Activated T-helper 1 cell treated with Interleukin-2 at 50 U/mL for 16 hours (primary cell): Measurements from ENCODE around the gene SLC35B2.

Experiments used
- DNase-seq: peaks from one replicate; pipeline ENCODE4 v3.0.0-alpha.2; 2020; ENCODE audit warnings: low read depth

SLC35B2 gene

DNA sequence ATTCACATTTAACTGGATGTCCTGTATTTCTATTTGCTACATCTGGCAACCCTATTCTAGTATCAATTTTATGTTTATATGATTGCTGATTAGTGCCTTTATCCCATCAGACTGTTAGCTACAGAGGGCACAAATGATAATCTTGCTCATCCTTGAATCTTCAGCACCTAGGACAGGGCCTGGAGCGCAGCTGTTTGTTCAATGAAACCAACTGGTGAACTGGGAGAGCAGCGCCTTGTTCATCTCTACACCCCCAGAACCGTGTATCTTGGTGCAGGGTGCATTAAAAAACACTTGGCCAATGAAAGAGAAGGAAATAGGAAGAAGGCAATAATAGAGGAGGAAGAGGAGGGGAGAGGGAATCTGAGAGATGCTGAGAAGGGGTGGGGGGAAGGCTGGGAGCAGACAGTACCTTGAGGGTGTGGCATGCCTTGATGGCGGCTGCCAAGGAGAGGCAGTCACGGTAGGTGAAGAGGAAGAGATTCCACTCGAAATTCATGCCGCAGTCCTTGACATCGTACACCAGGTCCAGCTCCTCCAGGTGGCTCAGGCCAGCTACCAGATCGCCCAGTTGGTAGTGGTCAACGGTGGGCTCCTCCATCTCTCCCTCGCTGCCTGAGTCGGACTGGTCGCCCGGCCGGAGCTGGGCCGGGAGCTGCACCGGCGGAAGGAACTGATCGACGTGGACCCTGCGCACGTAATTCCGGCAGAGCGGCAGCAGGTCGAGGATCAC, 28.4 kb upstream of the SLC35B2 start:
- no peak for DNase-seq

GRCh38 chr6:44284867-44285266, 27.5 kb upstream of the SLC35B2 start:
- no peak for DNase-seq

GRCh38 chr6:44284121-44284520, 26.8 kb upstream of the SLC35B2 start:
- DNase-seq = no peak

DNA sequence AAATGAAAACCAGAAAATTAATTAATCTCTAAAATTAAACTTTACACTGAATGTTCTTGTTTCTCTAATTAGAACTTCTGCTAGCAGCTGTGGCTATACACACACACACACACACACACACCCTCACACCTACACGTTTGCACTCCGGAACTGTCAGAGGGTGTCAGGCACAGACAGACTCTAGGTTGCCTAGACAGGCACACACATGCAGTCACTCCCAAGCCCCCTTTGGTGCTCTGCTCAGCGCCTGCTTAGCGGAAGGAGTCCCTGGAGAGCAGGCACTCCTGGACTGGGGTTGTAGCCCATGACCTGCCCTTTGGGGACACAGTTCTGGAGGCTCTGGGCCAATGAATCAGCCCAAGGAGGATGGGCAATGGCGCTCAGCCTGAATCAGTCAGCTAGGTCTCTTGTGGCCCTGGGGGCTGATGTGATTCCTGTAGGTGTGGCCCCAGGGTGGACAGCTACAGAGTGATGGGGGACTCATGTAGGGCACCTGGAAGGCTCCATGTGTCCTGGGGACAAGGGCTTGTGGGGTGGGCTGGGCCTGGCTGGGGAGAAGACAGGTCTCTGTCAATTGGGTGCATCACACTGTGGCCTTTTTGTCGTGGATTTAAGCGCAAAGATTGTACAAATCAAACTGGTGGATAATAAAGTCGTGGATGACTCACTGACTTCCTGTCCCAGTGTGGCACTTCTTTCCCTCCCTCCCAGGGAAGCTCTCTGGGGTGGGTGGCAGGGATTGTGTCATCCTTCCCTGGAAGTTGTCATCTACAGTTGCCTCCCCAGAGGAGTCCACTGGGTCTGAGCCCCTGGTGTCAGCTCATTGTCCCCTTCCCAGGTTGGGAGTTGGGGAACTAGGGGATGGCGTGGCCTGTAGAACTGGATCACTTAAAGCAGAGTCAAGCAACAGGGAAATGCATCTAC, 21.7 kb upstream of the SLC35B2 start:
- no peak for DNase-seq

- DNase-seq = no peak
Observed at GRCh38 chr6:44278315-44278714, 21.0 kb upstream of the SLC35B2 start.

DNA sequence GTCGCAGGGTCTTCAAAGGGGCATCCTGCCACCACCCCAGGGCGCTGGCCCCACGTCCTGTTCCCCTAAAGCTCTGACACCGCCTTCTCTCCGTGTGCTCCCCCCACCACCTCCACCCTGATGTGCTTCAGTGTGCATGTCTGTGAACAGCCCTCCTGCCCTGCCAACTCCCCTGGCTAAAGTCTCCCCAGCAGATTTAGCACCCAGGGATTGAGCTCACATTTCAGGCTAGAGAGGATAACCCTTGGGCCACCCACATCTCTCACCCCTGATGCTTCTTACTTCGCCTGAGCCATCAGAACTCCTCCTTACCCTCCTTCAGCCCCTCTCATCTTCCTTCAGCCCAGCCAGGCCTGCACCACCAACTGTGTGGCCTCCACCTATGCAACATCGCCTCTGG, 20.4 kb upstream of the SLC35B2 start:
- DNase-seq = no peak

- no peak for DNase-seq
Observed at GRCh38 chr6:44276667-44277640, 19.6 kb upstream of the SLC35B2 start.

GRCh38 chr6:44275749-44276648, 18.7 kb upstream of the SLC35B2 start:
- no peak for DNase-seq

GRCh38 chr6:44275271-44275748, 18.0 kb upstream of the SLC35B2 start:
- DNase-seq = no peak

DNA sequence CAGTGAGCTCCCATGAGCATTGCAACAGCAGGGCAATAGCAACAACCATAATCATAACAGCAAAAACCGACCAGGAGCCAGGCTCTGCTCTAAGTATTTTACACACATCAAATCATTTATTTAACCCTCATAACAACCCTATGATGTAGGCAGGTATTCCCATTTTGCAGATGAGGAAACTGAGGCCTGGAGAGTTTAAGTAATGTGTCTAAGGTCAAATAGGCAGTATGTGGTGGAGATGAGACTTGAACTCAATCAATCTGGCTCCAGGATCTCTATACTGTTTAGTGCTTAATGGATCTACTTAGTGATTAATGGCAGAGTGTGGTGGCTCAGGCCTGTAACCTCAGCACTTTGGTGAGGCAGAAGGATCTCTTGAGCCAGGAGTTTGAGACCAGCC, 16.3 kb upstream of the SLC35B2 start:
- DNase-seq = no peak

DNA sequence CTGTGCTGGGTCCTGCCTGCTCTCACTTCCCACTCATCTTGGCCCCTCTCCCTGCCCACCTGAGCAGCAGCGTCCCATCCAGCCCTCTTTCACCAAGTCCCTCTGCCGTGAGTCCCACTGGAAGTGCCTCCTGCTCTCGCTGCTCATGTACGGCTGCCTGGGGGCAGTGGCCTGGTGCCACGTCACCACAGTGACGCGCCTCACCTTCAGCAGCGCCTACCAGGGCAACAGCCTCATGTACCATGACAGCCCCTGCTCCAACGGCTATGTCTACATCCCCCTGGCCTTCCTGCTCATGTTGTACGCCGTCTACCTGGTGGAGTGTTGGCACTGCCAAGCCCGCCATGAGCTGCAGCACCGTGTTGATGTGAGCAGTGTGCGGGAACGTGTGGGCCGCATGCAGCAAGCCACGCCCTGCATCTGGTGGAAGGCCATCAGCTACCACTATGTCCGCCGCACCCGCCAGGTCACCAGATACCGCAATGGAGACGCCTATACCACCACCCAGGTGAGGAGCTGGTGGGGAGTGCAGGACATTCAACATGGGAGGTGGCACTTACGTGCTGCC, 15.8 kb upstream of the SLC35B2 start:
- DNase-seq = no peak

DNA sequence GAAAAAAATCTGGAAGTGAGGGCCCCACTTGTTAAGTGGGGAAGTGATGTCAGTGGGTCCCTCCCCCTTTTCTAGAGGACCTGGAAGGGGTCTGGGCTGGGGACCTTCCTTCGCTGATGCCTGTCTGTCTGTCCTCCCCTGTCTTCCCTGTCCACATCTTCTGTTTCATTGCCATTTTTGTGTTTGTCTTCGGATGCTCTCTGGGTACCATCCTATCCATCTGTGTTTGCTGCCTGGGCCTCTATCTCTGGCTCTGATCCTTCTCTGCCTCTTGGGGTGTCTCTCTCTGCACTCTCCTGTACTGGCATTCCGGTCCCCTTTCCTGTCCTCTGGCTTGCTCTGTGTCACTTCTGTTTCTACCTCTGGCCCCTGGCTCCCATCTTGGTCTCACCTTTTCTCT, 15.2 kb upstream of the SLC35B2 start:
- no peak for DNase-seq

- no peak for DNase-seq
Observed at GRCh38 chr6:44271914-44272313, 14.6 kb upstream of the SLC35B2 start.

DNA sequence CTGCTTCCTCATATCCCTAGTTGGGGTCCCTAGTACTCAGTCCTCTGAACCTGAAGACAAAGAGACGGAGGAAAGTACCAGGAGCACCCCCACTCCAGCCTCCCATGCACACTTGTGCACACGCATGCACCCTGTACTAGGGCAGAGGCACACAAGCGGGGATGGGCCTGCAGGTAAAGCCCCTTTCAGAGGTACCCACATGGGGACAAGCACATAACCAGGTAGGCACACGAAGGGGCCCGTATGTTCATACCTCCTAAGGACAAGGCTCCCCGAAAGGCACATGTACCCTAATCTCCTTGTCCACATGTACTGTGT, 14.0 kb upstream of the SLC35B2 start:
- no peak for DNase-seq

GRCh38 chr6:44270526-44271405, 13.4 kb upstream of the SLC35B2 start:
- no peak for DNase-seq

DNA sequence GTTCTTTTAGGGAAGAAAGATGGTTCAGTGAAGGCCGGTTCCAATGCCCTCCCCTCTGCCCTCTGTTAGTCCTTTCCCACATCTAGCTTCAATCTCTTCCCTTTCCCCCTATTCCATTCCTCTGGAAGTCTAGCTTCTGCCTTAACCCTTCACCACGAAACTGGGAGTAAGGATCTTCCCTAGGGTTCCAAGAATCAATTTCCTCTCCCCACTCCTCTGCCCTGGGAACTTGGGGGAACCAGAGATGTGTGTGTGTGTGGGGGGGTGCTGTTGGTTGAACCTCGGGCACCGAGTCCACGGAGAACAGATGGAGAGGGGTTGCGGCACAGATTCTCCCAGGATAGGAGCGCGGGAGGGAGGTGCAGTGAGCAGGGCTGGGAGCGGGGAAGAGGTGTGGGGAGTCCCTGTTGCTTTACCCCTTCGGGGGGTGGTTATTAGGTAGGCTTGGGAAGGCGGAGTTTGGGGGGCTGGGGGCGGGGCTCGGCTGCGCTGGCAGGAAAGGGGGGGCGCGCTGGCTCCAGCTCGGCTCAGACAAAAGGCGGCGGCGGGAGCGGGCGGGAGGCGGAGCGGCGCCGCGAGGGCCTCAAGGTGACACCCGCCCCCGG, 12.7 kb upstream of the SLC35B2 start, which contains the start of gene TMEM151B:
Gene TMEM151B, plus strand, starts transcription at position 530 of the 605 bp plus-strand sequence. CDS start 293 bp downstream, outside the sequence.
- DNase-seq = no peak

DNA sequence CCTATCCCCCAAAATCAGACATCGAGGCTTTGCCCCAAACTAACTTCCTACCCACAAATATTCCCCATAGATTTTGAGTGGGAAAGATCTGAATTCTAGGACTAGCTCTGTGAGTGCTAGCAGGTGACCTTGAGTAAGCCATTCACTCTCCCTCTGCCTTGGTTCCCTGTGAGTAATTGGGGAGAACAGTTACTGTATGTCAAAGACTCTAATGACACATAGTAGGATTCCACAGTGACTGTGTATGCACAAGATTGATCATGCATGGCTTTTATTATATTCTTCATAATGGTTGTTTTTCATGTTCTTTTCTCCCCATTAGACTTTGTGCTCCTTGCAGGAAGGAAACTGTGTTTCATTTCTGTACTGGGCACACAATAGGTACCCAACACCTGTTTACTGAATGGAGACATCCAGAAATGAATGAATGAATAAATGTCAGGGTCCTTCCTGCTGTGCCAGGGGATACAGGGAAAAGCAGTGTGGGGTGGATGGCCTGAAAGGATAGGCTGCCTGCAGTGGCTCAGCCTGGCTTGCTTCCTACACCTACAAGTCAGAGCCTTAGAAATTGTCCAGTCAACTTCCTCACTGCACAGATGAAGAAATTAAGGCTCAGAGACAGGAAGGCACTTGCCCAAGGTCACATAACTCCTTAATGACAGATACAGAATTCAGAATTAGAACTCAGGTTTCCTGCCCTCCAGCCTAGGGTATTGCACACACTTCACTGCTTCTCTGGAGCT, 12.0 kb upstream of the SLC35B2 start:
- no peak for DNase-seq

- DNase-seq = no peak
Observed at GRCh38 chr6:44268095-44268628, 10.8 kb upstream of the SLC35B2 start.
